IPS-18a (cell line): ENCODE results near the gene OPN3.

Source experiments
- H3K27ac ChIP-seq: one replicate; pipeline ENCODE4 v1.5.1; 2013; ENCODE audit warnings: low read length
- H3K27me3 ChIP-seq: one replicate; pipeline ENCODE4 v1.6.1; 2013; ENCODE audit warnings: mild to moderate bottlenecking, low read length; ENCODE audit not compliant: control insufficient read depth, insufficient read depth
- H3K36me3 ChIP-seq: one replicate; pipeline ENCODE4 v1.6.1; 2013; ENCODE audit warnings: low read depth, low read length; ENCODE audit not compliant: control insufficient read depth
- H3K4me1 ChIP-seq: one replicate; pipeline ENCODE4 v1.6.1; 2013; ENCODE audit warnings: low read depth, low read length; ENCODE audit not compliant: control insufficient read depth
- H3K4me3 ChIP-seq: one replicate; pipeline ENCODE4 v1.5.1; 2013; ENCODE audit warnings: low read length
- H3K9ac ChIP-seq: one replicate; pipeline ENCODE4 v1.6.1; 2013; ENCODE audit warnings: mild to moderate bottlenecking, low read length, moderate library complexity
- H3K9me3 ChIP-seq: one replicate; pipeline ENCODE4 v1.6.1; 2013; ENCODE audit warnings: low read depth, low read length; ENCODE audit not compliant: control insufficient read depth

OPN3 gene

DNA sequence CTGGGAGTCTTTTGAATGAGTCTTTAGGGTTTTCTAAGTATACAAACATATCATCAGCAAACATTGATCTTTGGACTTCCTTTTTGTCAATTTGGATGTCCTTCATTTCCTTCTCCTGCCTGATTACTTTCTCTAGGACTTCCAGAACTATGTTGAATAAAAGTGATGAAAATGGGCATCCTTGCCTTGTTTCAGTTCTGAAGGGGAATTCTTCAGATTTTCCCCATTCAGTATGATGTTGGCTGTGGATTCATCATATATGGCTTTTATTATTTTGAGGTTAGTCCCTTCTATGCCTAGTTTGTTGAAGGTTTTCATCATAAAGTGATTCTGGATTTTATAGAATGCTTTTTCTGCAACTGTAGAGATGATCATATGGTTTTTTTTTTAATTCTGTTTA, 66.0 kb downstream of the OPN3 start:
- H3K27ac ChIP-seq = no peak overlapping the region
- H3K27me3 ChIP-seq = no peaks in the 10 kb centered on the region
- no peaks in the 10 kb centered on the region for H3K4me1 ChIP-seq
- H3K4me3 ChIP-seq = no peak overlapping the region
- no peak overlapping the region for H3K9ac ChIP-seq
- H3K9me3 ChIP-seq = no peaks in the 10 kb centered on the region
- H3K36me3 ChIP-seq = no peaks in the 10 kb centered on the region

DNA sequence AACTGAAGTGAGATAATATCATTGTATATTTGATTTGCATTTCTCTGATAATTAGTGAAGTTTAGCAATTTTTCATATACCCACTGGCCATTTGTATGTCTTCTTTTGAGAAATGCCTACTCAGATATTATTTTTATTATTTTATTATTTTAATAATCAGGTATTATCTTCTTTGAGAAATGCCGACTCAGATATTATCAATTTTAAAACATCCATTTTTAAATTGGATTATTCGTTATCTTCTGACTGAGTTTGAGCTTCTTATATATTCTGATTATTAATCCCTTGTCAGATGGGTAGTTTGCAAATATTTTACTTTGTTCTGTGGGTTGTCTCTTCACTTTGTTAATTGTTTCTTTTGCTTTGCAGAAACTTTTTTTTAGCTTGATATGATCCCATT, 70.3 kb downstream of the OPN3 start:
- no peak overlapping the region for H3K9ac ChIP-seq
- no peak overlapping the region for H3K4me3 ChIP-seq
- H3K9me3 ChIP-seq = no peaks in the 10 kb centered on the region
- H3K27me3 ChIP-seq = no peaks in the 10 kb centered on the region
- H3K36me3 ChIP-seq = no peaks in the 10 kb centered on the region
- no peak overlapping the region for H3K27ac ChIP-seq
- no peaks in the 10 kb centered on the region for H3K4me1 ChIP-seq

DNA sequence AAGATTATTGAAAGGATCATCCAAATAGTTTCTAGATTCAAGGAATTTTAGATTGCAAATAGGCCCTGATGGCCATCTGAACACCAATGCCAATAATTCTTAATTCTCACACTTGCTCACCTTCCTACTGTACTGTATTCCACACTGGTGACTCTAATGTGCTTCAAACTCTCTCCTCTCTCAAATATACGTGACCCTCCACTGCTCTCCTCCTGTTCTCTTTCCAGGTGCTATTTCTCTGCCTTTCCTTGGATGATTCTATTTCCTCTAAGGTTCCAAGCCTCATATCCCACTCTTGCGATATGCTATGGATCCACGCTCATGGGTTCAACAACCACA, 79.4 kb downstream of the OPN3 start:
- H3K9me3 ChIP-seq = no peaks in the 10 kb centered on the region
- no peak overlapping the region for H3K27ac ChIP-seq
- H3K27me3 ChIP-seq = no peaks in the 10 kb centered on the region
- no peak overlapping the region for H3K9ac ChIP-seq
- H3K36me3 ChIP-seq = no peaks in the 10 kb centered on the region
- no peak overlapping the region for H3K4me3 ChIP-seq
- no peaks in the 10 kb centered on the region for H3K4me1 ChIP-seq

GRCh38 chr1:241560146-241560848, 79.9 kb downstream of the OPN3 start:
- Histone ChIP-seq H3K27me3 (no peaks in the 10 kb centered on the region), H3K9ac (no peak overlapping the region), H3K27ac (no peak overlapping the region), H3K9me3 (no peaks in the 10 kb centered on the region), H3K36me3 (no peaks in the 10 kb centered on the region), H3K4me1 (no peaks in the 10 kb centered on the region), H3K4me3 (no peak overlapping the region)

GRCh38 chr1:241557551-241558193, 82.5 kb downstream of the OPN3 start:
- Histone ChIP-seq H3K4me3 (no peak overlapping the region), H3K36me3 (no peaks in the 10 kb centered on the region), H3K9me3 (no peaks in the 10 kb centered on the region), H3K9ac (no peak overlapping the region), H3K4me1 (no peaks in the 10 kb centered on the region), H3K27ac (no peak overlapping the region), H3K27me3 (no peaks in the 10 kb centered on the region)

- no peaks in the 10 kb centered on the region for H3K9me3 ChIP-seq
- H3K36me3 ChIP-seq = no peaks in the 10 kb centered on the region
- no peak overlapping the region for H3K9ac ChIP-seq
- no peak overlapping the region for H3K27ac ChIP-seq
- no peaks in the 10 kb centered on the region for H3K27me3 ChIP-seq
- H3K4me3 ChIP-seq = no peak overlapping the region
- no peaks in the 10 kb centered on the region for H3K4me1 ChIP-seq
Measured at GRCh38 chr1:241557031-241557430, 83.1 kb downstream of the OPN3 start.

DNA sequence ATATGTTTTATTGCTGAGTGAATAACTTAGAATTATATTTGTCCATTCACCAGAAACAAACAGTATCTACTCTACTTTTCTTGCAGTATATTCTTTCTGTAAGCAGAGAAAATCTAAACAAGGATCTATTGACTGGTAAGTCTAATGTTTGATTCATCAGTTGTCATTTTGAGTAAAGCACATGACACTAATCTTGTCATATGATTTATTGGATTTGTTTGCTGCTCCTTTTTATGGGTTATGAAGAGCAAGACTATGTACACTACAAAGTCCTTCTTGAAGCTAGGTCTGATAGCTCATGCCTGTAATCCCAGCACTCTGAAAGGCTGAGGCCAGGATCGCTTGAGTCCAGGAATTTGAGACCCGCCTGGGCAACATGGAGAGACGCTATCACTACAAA, 84.6 kb downstream of the OPN3 start:
- H3K9ac ChIP-seq = no peak overlapping the region
- no peaks in the 10 kb centered on the region for H3K4me1 ChIP-seq
- no peak overlapping the region for H3K4me3 ChIP-seq
- no peaks in the 10 kb centered on the region for H3K36me3 ChIP-seq
- H3K27ac ChIP-seq = no peak overlapping the region
- H3K27me3 ChIP-seq = no peaks in the 10 kb centered on the region
- no peaks in the 10 kb centered on the region for H3K9me3 ChIP-seq

- no peaks in the 10 kb centered on the region for H3K4me1 ChIP-seq
- no peaks in the 10 kb centered on the region for H3K27me3 ChIP-seq
- no peak overlapping the region for H3K9ac ChIP-seq
- no peaks in the 10 kb centered on the region for H3K9me3 ChIP-seq
- no peaks in the 10 kb centered on the region for H3K36me3 ChIP-seq
- H3K4me3 ChIP-seq = no peak overlapping the region
- no peak overlapping the region for H3K27ac ChIP-seq
Measured at GRCh38 chr1:241553886-241554592, 86.1 kb downstream of the OPN3 start.

GRCh38 chr1:241551759-241552638, 88.2 kb downstream of the OPN3 start:
- no peaks in the 10 kb centered on the region for H3K36me3 ChIP-seq
- H3K9ac ChIP-seq = no peak overlapping the region
- no peaks in the 10 kb centered on the region for H3K4me1 ChIP-seq
- no peaks in the 10 kb centered on the region for H3K9me3 ChIP-seq
- H3K4me3 ChIP-seq = no peak overlapping the region
- H3K27ac ChIP-seq = no peak overlapping the region
- no peaks in the 10 kb centered on the region for H3K27me3 ChIP-seq

DNA sequence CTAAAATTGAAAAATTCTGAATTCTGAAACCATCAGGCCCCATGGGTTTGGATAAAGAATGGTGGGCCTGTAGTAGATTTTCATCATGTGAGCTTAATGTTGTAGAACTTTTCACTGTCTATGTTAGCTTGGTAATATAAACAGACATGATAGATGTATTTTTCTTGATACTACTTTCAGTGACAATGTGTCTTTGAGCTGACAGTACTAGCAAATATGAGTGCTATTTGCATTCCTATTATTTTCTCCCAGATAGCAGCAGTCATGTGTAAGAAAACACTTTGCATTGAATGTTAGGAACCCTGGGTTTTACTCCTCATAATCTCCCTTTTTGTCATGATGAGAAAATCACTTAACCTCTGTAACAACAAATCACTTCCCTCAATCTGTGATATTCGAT, 89.9 kb downstream of the OPN3 start:
- H3K9ac ChIP-seq = no peak overlapping the region
- H3K27me3 ChIP-seq = no peaks in the 10 kb centered on the region
- H3K27ac ChIP-seq = no peak overlapping the region
- H3K4me1 ChIP-seq = no peaks in the 10 kb centered on the region
- no peaks in the 10 kb centered on the region for H3K36me3 ChIP-seq
- no peak overlapping the region for H3K4me3 ChIP-seq
- H3K9me3 ChIP-seq = no peaks in the 10 kb centered on the region

- Histone ChIP-seq H3K27ac (no peak overlapping the region), H3K9me3 (no peaks in the 10 kb centered on the region), H3K9ac (no peak overlapping the region), H3K4me3 (no peak overlapping the region), H3K36me3 (no peaks in the 10 kb centered on the region), H3K4me1 (no peaks in the 10 kb centered on the region), H3K27me3 (no peaks in the 10 kb centered on the region)
Measured at GRCh38 chr1:241548008-241548407, 92.2 kb downstream of the OPN3 start.
